ENCODE measurements around the gene LMF1.
"Not testable (repeated sequence)": the region's sequence is repeated elsewhere in the genome, so short reads cannot be mapped to it uniquely, and the experiment has no call there.

The LMF1 gene

GRCh38 chr16:969508-970385 lies 1.0 kb downstream of the LMF1 start:
- peak in 2 of 3 donors; percentile 16 to 26 for DNase-seq

GRCh38 chr16:968620-969019 lies 2.2 kb downstream of the LMF1 start:
- DNase-seq, result no peak

- no peak for DNase-seq
These were observed 3.1 kb downstream of the LMF1 start for GRCh38 chr16:967546-968295.

GRCh38 chr16:967077-967541 lies 3.7 kb downstream of the LMF1 start:
- DNase-seq, result no peak

- no peak for DNase-seq
These were observed 4.3 kb downstream of the LMF1 start for GRCh38 chr16:966505-966904.

GRCh38 chr16:966035-966434 lies 4.7 kb downstream of the LMF1 start:
- no peak for DNase-seq

GRCh38 chr16:965487-965886 lies 5.3 kb downstream of the LMF1 start:
- DNase-seq, result no peak

GRCh38 chr16:965036-965395 lies 5.8 kb downstream of the LMF1 start:
- DNase-seq, result no peak

GRCh38 chr16:964356-965035 lies 6.3 kb downstream of the LMF1 start:
- no peak for DNase-seq

GRCh38 chr16:963913-964312 lies 6.9 kb downstream of the LMF1 start:
- DNase-seq, result no peak

GRCh38 chr16:962901-963814 lies 7.6 kb downstream of the LMF1 start:
- no peak for DNase-seq

GRCh38 chr16:962366-962765 lies 8.4 kb downstream of the LMF1 start:
- no peak for DNase-seq

- DNase-seq, result no peak
These were observed 11.3 kb downstream of the LMF1 start for GRCh38 chr16:959232-960040.

- not testable (repeated sequence) for DNase-seq
These were observed 15.0 kb downstream of the LMF1 start for GRCh38 chr16:955766-956165.

GRCh38 chr16:953818-954217 lies 17.0 kb downstream of the LMF1 start:
- DNase-seq, result not testable (repeated sequence)

- DNase-seq, result no peak
These were observed 18.5 kb downstream of the LMF1 start for GRCh38 chr16:952321-952720.

- DNase-seq, result no peak
These were observed 19.0 kb downstream of the LMF1 start for GRCh38 chr16:951660-952301.

- not testable (repeated sequence) for DNase-seq
These were observed 19.8 kb downstream of the LMF1 start for GRCh38 chr16:950733-951573.

GRCh38 chr16:948767-949166 lies 22.0 kb downstream of the LMF1 start:
- not testable (repeated sequence) for DNase-seq

- not testable (repeated sequence) for DNase-seq
These were observed 22.9 kb downstream of the LMF1 start for GRCh38 chr16:947922-948303.

Data from suppressor macrophage treated with lipopolysaccharide for 1 hour (primary cell).